Bronchial smooth muscle cell (primary cell): ENCODE measurements around the gene TCEANC. TPM values are rescaled to one million over a fixed set of nuclear protein-coding genes. Genes with fewer than 3 reads are reported as not detected.

Source experiments
- total RNA-seq: library from RNA; depleted of rRNA; stranded (reverse); fragments of >200 nt; gene quantifications from 2 replicates; pipeline ENCODE4 v1.2.1, GENCODE V29; 2014

The TCEANC gene, protein sequence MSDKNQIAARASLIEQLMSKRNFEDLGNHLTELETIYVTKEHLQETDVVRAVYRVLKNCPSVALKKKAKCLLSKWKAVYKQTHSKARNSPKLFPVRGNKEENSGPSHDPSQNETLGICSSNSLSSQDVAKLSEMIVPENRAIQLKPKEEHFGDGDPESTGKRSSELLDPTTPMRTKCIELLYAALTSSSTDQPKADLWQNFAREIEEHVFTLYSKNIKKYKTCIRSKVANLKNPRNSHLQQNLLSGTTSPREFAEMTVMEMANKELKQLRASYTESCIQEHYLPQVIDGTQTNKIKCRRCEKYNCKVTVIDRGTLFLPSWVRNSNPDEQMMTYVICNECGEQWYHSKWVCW
- 2.5 and 6.0 TPM in 2 replicates for total RNA-seq

DNA sequence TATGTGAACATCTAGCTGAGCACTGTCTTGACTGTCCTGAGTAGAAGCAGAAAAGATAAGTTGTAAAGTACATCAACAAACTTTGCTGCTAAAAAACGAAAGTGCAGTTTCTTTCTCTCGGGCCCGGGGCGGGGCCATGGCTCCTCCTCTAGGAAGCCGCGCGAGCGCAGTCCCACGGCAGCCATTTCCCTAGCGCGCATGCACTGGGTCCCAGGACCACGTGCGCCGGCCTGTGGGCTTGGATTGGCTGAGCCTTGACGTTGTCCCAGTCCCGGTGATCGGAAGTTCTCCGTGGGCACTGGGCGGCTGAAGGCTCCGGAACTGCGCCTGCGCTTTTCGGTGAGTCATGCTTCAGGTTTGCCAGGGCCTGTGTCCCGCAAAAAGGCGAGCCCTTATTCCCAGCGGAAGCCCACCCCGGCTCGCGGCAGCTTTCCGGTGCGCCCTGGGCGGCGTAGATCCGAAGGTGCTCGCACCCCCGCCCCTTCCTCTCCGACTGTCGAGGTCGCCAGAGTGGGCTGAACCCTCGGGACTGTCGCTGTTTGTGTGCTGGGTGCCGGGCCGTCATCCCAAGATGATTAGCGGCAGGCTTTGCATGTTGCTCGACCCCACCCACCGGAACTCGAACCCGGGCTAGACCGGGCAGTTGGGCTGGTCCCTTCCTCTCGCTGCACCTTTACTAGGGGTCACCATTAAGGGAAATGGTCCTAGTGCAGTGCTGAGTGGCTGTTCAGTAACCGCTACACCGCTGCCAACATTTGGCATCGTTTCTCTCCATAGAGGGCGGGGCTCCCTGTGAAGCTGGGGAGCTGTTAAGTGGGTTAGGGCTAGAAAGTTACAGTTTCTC, at the start of gene TCEANC:
Gene TCEANC, plus strand, starts transcription at position 292 of the 844 bp plus-strand sequence. CDS start 9,368 bp downstream, outside the sequence.

DNA sequence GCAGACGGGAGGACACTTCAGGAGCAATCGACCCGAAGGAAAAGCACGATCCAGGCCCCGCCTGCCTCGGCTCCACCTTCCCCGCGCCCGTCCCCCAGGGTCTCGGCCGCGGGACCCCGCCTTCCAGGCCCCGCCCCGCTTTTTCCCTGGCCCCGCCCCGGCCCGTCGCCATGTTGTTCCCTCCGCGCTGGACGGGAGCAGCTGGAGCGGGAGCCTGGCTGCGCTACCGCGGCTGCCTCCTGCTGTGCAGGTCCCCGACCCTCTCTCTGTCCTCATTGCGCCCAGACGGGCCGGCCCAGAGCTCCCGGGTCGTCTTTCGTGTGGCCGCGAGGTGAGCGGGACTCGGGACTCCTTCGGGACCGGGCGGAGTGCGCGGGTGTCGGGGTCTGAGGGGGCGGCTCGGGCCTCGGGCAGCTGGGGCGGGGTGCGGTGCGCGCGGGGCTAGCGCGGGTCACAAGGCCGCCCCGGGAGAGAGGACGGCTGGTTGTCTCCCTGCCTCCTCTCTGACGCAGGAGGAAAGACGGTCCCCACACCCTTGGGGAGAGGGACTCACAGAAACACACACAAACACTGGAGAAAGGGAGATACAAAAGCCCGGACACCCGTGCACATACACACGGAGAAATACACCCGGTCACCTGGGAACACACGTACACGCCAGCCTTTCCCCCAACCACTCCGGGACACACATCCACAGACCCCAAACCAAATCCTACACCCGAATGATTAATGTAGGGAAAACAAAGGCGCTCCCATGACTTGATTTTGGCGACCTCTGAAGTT, 36.2 kb downstream of the TCEANC start, which contains the start of gene RAB9A:
Gene RAB9A, plus strand, starts transcription at position 171 of the 783 bp plus-strand sequence. CDS start 19,619 bp downstream, outside the sequence.

Other genes with a start within 250 kb of the TCEANC start
- under 0.01 TPM in 1 of 2 replicates, not detected in the other for gene EGFL6, start 83.5 kb upstream of the TCEANC start, total RNA-seq
- gene RAB9A, start 36.0 kb downstream of the TCEANC start, total RNA-seq, result 25.0 and 30.7 TPM in 2 replicates
- gene TRAPPC2, start 81.5 kb downstream of the TCEANC start, total RNA-seq, result 13.2 and 15.3 TPM in 2 replicates
- 8.3 and 12.3 TPM in 2 replicates for gene OFD1, start 81.6 kb downstream of the TCEANC start, total RNA-seq
- 0.60 and 7.7 TPM in 2 replicates for gene GPM6B, start 164.0 kb downstream of the TCEANC start, total RNA-seq